GM18519 (cell line): ENCODE results near the gene SMS.

ENCODE experiments used
- ATAC-seq: cut with Tn5 transposase; IDR thresholded peaks from one replicate; pipeline ENCODE4 v1.9.1; 2021; ENCODE audit warnings: mild to moderate bottlenecking, moderate library complexity; ENCODE audit not compliant: unreplicated experiment, low FRiP score

SMS gene

GRCh38 chrX:22033818-22034217, 93.3 kb downstream of the SMS start:
- no peak for ATAC-seq

DNA sequence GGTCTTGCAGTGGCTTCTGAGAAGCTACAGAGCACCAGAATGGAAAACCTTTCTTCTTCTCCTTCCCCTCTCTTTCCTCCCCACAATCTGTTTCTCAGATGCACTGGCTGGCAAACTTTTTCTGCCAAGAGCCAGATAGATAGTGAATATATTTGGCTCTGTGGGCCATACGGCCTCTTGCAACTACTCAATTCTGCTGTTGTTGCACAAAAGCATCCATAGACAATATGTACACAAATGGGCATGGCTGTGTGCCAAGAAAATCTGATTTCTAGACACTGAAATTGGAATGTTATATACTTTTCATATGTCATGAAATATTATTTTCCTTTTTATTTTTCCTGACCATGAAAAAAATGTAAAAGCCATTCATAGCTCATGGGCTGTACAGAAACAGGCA, 94.7 kb downstream of the SMS start:
- no peak for ATAC-seq

DNA sequence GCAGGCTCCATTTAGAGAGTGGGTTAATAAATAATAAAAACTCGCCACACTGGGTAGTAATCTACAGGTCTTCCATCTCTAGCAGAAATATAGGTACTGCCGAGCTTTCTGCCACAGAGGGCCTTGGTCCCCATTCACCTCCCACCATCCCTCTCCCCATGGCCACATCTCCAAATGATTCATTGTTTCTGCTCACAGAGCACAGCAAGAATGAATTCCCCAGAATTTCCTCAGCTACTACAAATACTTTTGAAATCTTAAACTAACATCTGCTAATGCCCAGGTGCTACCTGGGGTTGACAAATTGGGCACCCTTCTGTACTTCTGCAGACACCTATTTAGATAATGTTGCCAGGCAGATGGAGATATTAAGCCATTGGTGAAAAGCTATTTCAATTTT, 96.7 kb downstream of the SMS start:
- no peak for ATAC-seq

GRCh38 chrX:22037911-22038537, 97.5 kb downstream of the SMS start:
- ATAC-seq: no peak

GRCh38 chrX:22039541-22039940, 99.0 kb downstream of the SMS start:
- ATAC-seq: no peak

- no peak for ATAC-seq
Observed at GRCh38 chrX:22040184-22040583, 99.7 kb downstream of the SMS start.

DNA sequence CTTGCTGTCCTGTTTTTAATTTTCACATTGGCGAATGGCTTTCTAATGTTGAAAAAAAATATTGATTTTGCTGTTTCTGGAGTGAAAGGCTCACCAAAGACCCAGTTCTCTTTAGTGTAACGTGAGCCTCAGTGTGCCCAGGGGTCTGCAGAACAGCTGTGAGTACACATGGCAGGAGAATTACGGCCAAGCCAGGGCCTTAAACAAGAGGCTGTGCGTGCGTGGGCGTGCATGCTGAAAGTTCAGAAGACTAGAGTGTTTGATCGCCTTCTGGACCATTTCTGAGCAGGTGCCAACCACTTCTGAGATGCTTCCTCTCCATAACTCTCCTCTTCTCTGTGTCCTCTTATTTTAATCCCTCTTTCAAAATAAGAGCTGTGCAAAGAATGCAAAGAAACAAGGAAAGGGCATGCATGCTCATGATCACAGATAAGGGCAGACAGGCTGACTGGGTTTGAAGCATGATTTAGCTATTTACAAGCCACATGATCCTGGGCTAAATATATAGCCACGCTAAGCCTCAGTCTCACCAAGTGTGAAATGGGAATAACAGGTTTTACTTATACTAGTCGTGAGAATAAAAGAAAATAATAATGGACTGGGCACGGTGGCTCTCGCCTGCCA, 101.5 kb downstream of the SMS start:
- ATAC-seq: no peak

DNA sequence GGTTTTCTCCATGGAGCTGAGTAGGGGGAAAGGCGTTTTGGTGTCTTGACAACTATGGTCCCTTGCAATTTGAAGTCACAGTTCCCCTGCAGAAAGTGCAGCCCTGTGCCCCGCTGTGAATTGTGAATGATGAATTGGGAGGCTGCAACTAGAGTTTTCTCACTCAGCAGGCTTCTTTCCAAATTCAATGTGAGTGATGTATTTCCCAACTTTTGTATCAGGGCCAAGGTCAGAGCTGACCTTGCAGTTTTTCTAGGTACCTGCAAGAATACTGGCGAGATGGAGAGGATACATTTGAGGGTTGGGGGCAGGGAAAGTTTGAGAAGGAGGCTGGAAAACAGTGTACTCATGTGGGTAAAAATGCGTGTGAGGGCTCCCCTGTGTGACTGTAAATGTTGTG, 103.4 kb downstream of the SMS start:
- no peak for ATAC-seq
